Endothelial cell (in vitro differentiated cells): Measurements from ENCODE around the gene PES1. TPM values are rescaled to one million over a fixed set of nuclear protein-coding genes. Genes with fewer than 3 reads are reported as not detected.
"Not testable (repeated sequence)": the region's sequence is repeated elsewhere in the genome, so short reads cannot be mapped to it uniquely, and the experiment has no call there.

ENCODE experiments used
- DNase-seq: peaks from one replicate; pipeline ENCODE4 v3.0.0; 2021; ENCODE audit warnings: low spot score
- H3K27ac Mint-ChIP-seq: one replicate; pipeline ENCODE4 v1.8.0; 2021; ENCODE audit warnings: mixed read lengths, inconsistent platforms; ENCODE audit not compliant: unreplicated experiment
- H3K27me3 Mint-ChIP-seq: one replicate; pipeline ENCODE4 v1.8.0; 2021; ENCODE audit warnings: mild to moderate bottlenecking, moderate library complexity, mixed read lengths, inconsistent platforms; ENCODE audit not compliant: unreplicated experiment
- H3K36me3 Mint-ChIP-seq: one replicate; pipeline ENCODE4 v1.8.0; 2021; ENCODE audit warnings: mild to moderate bottlenecking, low read depth, mixed read lengths, inconsistent platforms; ENCODE audit not compliant: unreplicated experiment
- H3K4me1 Mint-ChIP-seq: one replicate; pipeline ENCODE4 v1.8.0; 2021; ENCODE audit warnings: mild to moderate bottlenecking, mixed read lengths, inconsistent platforms; ENCODE audit not compliant: unreplicated experiment
- H3K4me3 Mint-ChIP-seq: one replicate; pipeline ENCODE4 v1.8.0; 2021; ENCODE audit warnings: mild to moderate bottlenecking, mixed read lengths, inconsistent platforms; ENCODE audit not compliant: unreplicated experiment
- H3K9me3 Mint-ChIP-seq: one replicate; pipeline ENCODE4 v1.8.0; 2021; ENCODE audit warnings: mixed read lengths, inconsistent platforms; ENCODE audit not compliant: unreplicated experiment
- CTCF ChIP-seq: fragments of 200-600 bp; sonication (generic); IDR thresholded peaks from one replicate; pipeline ENCODE4 v1.5.0; 2021; ENCODE audit warnings: antibody characterized with exemption; ENCODE audit not compliant: unreplicated experiment
- total RNA-seq: library from RNA; stranded (reverse); fragmentation: NEBNext Ultra II Directional; extraction: Animal tissue kit (Norgen Biotek cat#: 25700); gene quantifications from one replicate; pipeline ENCODE4 v1.2.1, GENCODE V29; 2021; ENCODE audit not compliant: unreplicated experiment

PES1 gene
- total RNA-seq, 1 donor from 2014 or later: 84.0 TPM

- no peaks in the 10 kb centered on the region for H3K4me1 Mint-ChIP-seq
- no peak overlapping the region for H3K4me3 Mint-ChIP-seq
- no peaks in the 10 kb centered on the region for H3K36me3 Mint-ChIP-seq
- H3K9me3 Mint-ChIP-seq: no peaks in the 10 kb centered on the region
- no peak overlapping the region for H3K27ac Mint-ChIP-seq
- no peak for DNase-seq
- H3K27me3 Mint-ChIP-seq: peaks cover 3% of the 10 kb centered on the region
- no peak for TF ChIP-seq CTCF
Measured at GRCh38 chr22:30598986-30599385, 7.3 kb upstream of the PES1 start.

- Mint-ChIP-seq H3K27me3 (peaks cover under 1% of the 10 kb centered on the region), H3K4me1 (no peaks in the 10 kb centered on the region), H3K9me3 (no peaks in the 10 kb centered on the region), H3K4me3 (no peak overlapping the region), H3K27ac (no peak overlapping the region), H3K36me3 (no peaks in the 10 kb centered on the region)
- TF ChIP-seq CTCF: no peak
- no peak for DNase-seq
Measured at GRCh38 chr22:30596886-30597285, 5.2 kb upstream of the PES1 start.

- DNase-seq: no peak
- no peak for TF ChIP-seq CTCF
- H3K4me3 Mint-ChIP-seq: no peak overlapping the region
- no peaks in the 10 kb centered on the region for H3K9me3 Mint-ChIP-seq
- no peaks in the 10 kb centered on the region for H3K4me1 Mint-ChIP-seq
- no peaks in the 10 kb centered on the region for H3K36me3 Mint-ChIP-seq
- H3K27me3 Mint-ChIP-seq: no peaks in the 10 kb centered on the region
- no peak overlapping the region for H3K27ac Mint-ChIP-seq
Measured at GRCh38 chr22:30596199-30596598, 4.5 kb upstream of the PES1 start.

GRCh38 chr22:30592360-30592713 lies 627 bp upstream of the PES1 start:
- not testable (repeated sequence) for H3K9me3 Mint-ChIP-seq, DNase-seq, H3K27me3 Mint-ChIP-seq, H3K36me3 Mint-ChIP-seq, H3K4me3 Mint-ChIP-seq, H3K27ac Mint-ChIP-seq, H3K4me1 Mint-ChIP-seq

GRCh38 chr22:30591191-30591587 lies 521 bp downstream of the PES1 start:
- Mint-ChIP-seq H3K4me3 (no peak overlapping the region), H3K9me3 (no peaks in the 10 kb centered on the region), H3K4me1 (no peaks in the 10 kb centered on the region), H3K36me3 (peaks cover 18% of the 10 kb centered on the region), H3K27me3 (peaks cover 4% of the 10 kb centered on the region), H3K27ac (no peak overlapping the region)
- no peak for DNase-seq
- TF ChIP-seq CTCF: no peak

- Mint-ChIP-seq H3K27me3 (peaks cover 4% of the 10 kb centered on the region), H3K9me3 (no peaks in the 10 kb centered on the region)
Measured at GRCh38 chr22:30586414-30586813, 5.3 kb downstream of the PES1 start.

More at GRCh38 chr22:30586414-30586813, 5.3 kb downstream of the PES1 start:
- Mint-ChIP-seq H3K27ac (no peak overlapping the region), H3K4me3 (peak overlapping the region; percentile 27), H3K4me1 (peaks cover 16% of the 10 kb centered on the region), H3K36me3 (peaks cover 26% of the 10 kb centered on the region)
- TF ChIP-seq CTCF: no peak
- no peak for DNase-seq
